HG02623 (cell line): ENCODE results near the gene OR2T8.

ENCODE experiments used
- ATAC-seq: cut with Tn5 transposase; IDR thresholded peaks from one replicate; pipeline ENCODE4 v1.9.1; 2021; ENCODE audit warnings: moderate library complexity; ENCODE audit not compliant: unreplicated experiment

The OR2T8 gene

DNA sequence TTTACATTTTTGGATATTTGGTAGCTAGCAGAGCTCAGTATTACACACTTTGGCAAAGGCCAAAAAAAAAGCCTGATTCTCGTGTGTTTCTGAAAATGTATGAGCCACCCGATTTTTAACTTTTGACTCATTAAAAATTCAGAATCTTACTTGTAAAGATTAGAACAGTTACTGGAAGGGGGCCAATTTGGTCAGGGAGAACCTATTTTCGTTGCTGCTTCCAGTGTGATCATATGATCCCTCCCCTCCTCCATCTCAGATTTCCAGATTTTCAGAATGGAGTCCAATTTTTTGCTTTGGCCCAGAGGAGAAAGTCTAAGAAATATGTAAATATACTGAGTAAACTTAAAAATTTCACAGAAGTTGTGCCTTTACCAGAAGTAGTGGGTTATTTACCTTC lies 41.7 kb downstream of the OR2T8 start:
- no peak for ATAC-seq

DNA sequence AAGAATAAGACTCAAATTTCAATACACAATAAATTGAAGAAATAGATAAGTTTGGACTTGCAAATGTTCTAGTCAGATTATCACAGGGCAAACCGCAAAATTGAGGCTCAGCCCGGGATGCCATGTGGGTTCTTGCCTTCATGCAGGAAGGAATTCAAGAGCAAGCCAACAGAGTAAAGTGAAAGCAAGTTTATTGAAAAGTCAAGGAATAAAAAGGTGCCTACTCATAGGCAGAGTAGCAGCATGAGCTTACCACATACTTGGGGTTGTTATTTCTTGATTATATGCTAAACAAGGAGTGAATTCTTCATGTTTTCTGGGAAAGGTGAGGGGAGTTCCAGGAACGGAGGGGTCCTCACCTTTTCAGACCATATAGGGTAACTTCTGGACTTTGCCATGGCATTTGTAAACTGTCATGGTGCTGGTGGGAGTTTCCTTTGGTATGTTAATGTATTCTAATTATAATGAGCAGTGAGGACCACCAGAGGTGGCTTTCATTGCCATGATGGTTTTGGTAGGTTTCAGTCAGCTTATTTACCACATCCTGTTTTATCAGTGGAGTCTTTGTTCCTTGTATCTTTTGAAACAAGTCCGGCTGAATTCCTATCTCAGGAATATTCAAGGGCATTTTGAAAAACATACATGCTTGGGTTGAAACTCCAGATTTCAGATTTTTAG lies 43.0 kb downstream of the OR2T8 start:
- no peak for ATAC-seq

DNA sequence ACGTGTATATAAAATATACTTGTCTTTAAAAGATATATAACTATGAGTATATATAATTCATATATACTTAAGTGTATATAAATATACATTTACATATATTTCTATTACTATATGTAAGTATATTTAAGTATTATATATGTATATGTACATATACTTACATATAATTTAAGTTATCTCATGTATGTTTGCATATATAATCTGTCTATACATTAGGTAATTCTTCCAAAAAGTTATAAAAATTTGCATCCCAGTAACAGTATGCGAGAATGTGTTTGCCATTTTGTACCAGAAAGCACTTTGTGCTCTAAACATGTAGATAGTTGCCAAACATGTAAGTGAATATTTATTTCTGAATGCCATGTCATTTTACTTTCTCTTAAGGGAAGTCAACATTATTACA lies 44.9 kb downstream of the OR2T8 start, which contains the start of gene OR2AK2:
Gene OR2AK2, plus strand, starts transcription at position 301 of the 400 bp plus-strand sequence. CDS start 144 bp downstream, outside the sequence.
- no peak for ATAC-seq

DNA sequence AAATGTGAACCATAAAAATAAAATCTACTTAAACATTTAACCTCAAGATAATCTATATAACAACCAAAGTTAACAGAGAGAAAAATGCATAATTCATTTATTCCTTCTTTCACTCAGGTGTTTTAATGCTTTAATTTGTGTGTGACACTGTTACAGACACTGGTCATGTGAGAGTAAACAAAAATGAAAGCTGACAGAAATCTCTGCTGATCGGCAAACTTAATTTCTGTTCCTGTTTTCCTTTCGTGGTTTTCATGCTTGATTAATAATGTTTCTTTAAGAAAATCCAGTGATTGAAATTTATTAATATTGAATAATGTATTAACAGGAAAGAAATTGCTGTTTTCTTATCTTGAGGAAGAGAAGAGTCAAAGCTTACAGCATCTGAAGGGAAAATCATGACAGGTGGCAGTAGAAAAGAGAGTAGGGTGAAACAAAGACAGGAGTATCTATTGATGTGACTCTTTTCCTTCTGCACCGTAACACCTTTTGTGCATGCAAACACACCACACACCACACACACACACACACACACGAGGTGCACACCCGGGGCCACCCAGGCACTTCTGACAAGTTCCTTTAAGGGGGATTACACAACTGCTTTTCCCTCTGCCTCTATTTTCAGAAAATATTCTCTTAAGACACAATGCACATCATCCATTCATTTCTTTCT lies 46.6 kb downstream of the OR2T8 start:
- ATAC-seq = peak; percentile 79
